Ovary (tissue), 3 donors: Measurements from ENCODE around the gene APPL2.

Experiments used
- EP300 ChIP-seq: sonication (generic); formaldehyde crosslinking; IDR thresholded peaks from one replicate; pipeline ENCODE4 v1.6.1; 2017; ENCODE audit warnings: antibody characterized with exemption
- POLR2A ChIP-seq: fragments of 450-650 bp; IDR thresholded peaks from one replicate; pipeline ENCODE4 v1.6.1; 2017; ENCODE audit warnings: antibody characterized with exemption, mild to moderate bottlenecking, moderate library complexity
- TF ChIP-seq, protein P1 (sequence below), 3 donors: fragments of 450-650 bp in 2 of 3; fragments of 200-600 bp in 1 of 3; IDR thresholded peaks; one replicate each; pipeline versions ENCODE4 v1.5.1 to v1.8.0; 2016 to 2022; ENCODE audit warnings: antibody characterized with exemption in 3 of 3, mild to moderate bottlenecking in 1 of 3
- donor health status: DM: no; HTN: no; CAD: no.

DNA sequence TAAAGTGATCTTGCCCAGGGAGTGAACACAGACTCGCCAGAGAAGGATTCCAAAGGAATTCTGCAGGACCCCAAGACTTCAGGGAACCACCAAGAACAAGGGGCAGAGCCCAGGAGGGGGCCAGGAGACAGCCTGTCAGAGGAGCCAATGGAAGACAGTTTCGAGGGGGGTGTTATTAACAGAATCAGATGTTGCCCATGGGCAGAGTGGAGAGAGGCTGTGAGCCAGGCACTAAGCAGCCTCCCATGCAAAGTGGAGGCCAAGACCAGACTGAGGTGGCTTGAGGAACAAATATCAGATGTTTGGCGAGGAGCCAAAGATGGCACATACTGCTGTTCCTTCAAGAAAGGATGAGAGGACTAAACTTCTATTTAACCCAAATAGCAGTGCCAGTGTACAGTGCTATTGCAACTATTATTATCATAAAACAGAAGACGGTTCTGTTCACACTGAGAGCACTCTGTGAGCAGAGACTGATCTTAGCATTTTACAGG lies 12.6 kb downstream of the APPL2 start:
- TF ChIP-seq, protein P1, sequence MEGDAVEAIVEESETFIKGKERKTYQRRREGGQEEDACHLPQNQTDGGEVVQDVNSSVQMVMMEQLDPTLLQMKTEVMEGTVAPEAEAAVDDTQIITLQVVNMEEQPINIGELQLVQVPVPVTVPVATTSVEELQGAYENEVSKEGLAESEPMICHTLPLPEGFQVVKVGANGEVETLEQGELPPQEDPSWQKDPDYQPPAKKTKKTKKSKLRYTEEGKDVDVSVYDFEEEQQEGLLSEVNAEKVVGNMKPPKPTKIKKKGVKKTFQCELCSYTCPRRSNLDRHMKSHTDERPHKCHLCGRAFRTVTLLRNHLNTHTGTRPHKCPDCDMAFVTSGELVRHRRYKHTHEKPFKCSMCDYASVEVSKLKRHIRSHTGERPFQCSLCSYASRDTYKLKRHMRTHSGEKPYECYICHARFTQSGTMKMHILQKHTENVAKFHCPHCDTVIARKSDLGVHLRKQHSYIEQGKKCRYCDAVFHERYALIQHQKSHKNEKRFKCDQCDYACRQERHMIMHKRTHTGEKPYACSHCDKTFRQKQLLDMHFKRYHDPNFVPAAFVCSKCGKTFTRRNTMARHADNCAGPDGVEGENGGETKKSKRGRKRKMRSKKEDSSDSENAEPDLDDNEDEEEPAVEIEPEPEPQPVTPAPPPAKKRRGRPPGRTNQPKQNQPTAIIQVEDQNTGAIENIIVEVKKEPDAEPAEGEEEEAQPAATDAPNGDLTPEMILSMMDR (IDR thresholded peaks at IDR 0.05) = no peak
- TF ChIP-seq POLR2A = no peak
- no peak for TF ChIP-seq EP300
